Effector memory CD4-positive, alpha-beta T cell (primary cell): ENCODE data around the gene PTPRN2.
"Not testable (repeated sequence)": the region's sequence is repeated elsewhere in the genome, so short reads cannot be mapped to it uniquely, and the experiment has no call there.

Experiments used
- DNase-seq, 3 donors: peaks; one replicate each; pipeline ENCODE4 v3.0.0-alpha.2; 2020
- H3K27ac ChIP-seq: 2 replicates; pipeline ENCODE4 v1.7.0; 2013; ENCODE audit warnings: mild to moderate bottlenecking, low read length, moderate library complexity; ENCODE audit not compliant: insufficient read depth, poor library complexity, severe bottlenecking
- H3K27me3 ChIP-seq: replicated peaks from 2 replicates; pipeline ENCODE4 v1.7.0; 2013; ENCODE audit warnings: mild to moderate bottlenecking, low read length; ENCODE audit not compliant: insufficient read depth, control insufficient read depth, poor library complexity, severe bottlenecking
- H3K36me3 ChIP-seq: 2 replicates; pipeline ENCODE4 v1.7.0; 2013; ENCODE audit warnings: mild to moderate bottlenecking, low read length, moderate library complexity; ENCODE audit not compliant: control insufficient read depth, insufficient read depth
- H3K4me1 ChIP-seq: 2 replicates; pipeline ENCODE4 v1.7.0; 2013; ENCODE audit warnings: low read length, mild to moderate bottlenecking; ENCODE audit not compliant: control insufficient read depth, insufficient read depth, poor library complexity, severe bottlenecking
- H3K4me3 ChIP-seq: 2 replicates; pipeline ENCODE4 v1.7.0; 2013; ENCODE audit warnings: low read length, low read depth, mild to moderate bottlenecking; ENCODE audit not compliant: insufficient read depth, poor library complexity, severe bottlenecking
- H3K9me3 ChIP-seq: 2 replicates; pipeline ENCODE4 v1.7.0; 2013; ENCODE audit warnings: mild to moderate bottlenecking, low read length, moderate library complexity; ENCODE audit not compliant: control insufficient read depth

PTPRN2 gene

GRCh38 chr7:158253670-158254045 is 334.0 kb downstream of the PTPRN2 start:
- H3K27me3 ChIP-seq, DNase-seq, H3K4me1 ChIP-seq, H3K4me3 ChIP-seq, H3K27ac ChIP-seq, H3K36me3 ChIP-seq, H3K9me3 ChIP-seq: not testable (repeated sequence)

- Histone ChIP-seq H3K4me3 (no peak overlapping the region), H3K36me3 (no peaks in the 10 kb centered on the region), H3K27ac (no peak overlapping the region), H3K27me3 (no peaks in the 10 kb centered on the region), H3K4me1 (no peaks in the 10 kb centered on the region), H3K9me3 (no peaks in the 10 kb centered on the region)
- no peak for DNase-seq
Observed at GRCh38 chr7:158252837-158253669, 334.6 kb downstream of the PTPRN2 start.

- H3K9me3 ChIP-seq, result no peaks in the 10 kb centered on the region
- no peak overlapping the region for H3K4me3 ChIP-seq
- no peaks in the 10 kb centered on the region for H3K4me1 ChIP-seq
- no peak for DNase-seq
- H3K27me3 ChIP-seq, result no peaks in the 10 kb centered on the region
- H3K36me3 ChIP-seq, result no peaks in the 10 kb centered on the region
- no peak overlapping the region for H3K27ac ChIP-seq
Observed at GRCh38 chr7:158252081-158252836, 335.4 kb downstream of the PTPRN2 start.

GRCh38 chr7:158251061-158251965 is 336.3 kb downstream of the PTPRN2 start:
- Histone ChIP-seq H3K27me3 (no peaks in the 10 kb centered on the region), H3K4me1 (no peaks in the 10 kb centered on the region), H3K36me3 (no peaks in the 10 kb centered on the region), H3K9me3 (no peaks in the 10 kb centered on the region), H3K27ac (no peak overlapping the region), H3K4me3 (no peak overlapping the region)
- no peak for DNase-seq

- H3K4me3 ChIP-seq, result no peak overlapping the region
- no peak overlapping the region for H3K27ac ChIP-seq
- DNase-seq, result no peak
- H3K9me3 ChIP-seq, result no peaks in the 10 kb centered on the region
- H3K4me1 ChIP-seq, result no peaks in the 10 kb centered on the region
- H3K27me3 ChIP-seq, result no peaks in the 10 kb centered on the region
- H3K36me3 ChIP-seq, result no peaks in the 10 kb centered on the region
Observed at GRCh38 chr7:158249692-158250091, 337.9 kb downstream of the PTPRN2 start.

- Histone ChIP-seq H3K4me3 (no peak overlapping the region), H3K4me1 (no peaks in the 10 kb centered on the region), H3K9me3 (no peaks in the 10 kb centered on the region), H3K36me3 (no peaks in the 10 kb centered on the region), H3K27ac (no peak overlapping the region), H3K27me3 (no peaks in the 10 kb centered on the region)
- no peak for DNase-seq
Observed at GRCh38 chr7:158248816-158249215, 338.8 kb downstream of the PTPRN2 start.

- DNase-seq, result no peak
- Histone ChIP-seq H3K27me3 (no peaks in the 10 kb centered on the region), H3K4me3 (no peak overlapping the region), H3K4me1 (no peaks in the 10 kb centered on the region), H3K27ac (no peak overlapping the region), H3K36me3 (no peaks in the 10 kb centered on the region), H3K9me3 (no peaks in the 10 kb centered on the region)
Observed at GRCh38 chr7:158247758-158248487, 339.7 kb downstream of the PTPRN2 start.

GRCh38 chr7:158246960-158247673 is 340.5 kb downstream of the PTPRN2 start:
- Histone ChIP-seq H3K9me3 (no peaks in the 10 kb centered on the region), H3K4me1 (no peaks in the 10 kb centered on the region), H3K36me3 (no peaks in the 10 kb centered on the region), H3K27ac (no peak overlapping the region), H3K4me3 (no peak overlapping the region), H3K27me3 (no peaks in the 10 kb centered on the region)
- DNase-seq, result no peak
